Urinary bladder (tissue), 2 donors: ENCODE data around the gene DEPDC7. TPM values are rescaled to one million over a fixed set of nuclear protein-coding genes. Genes with fewer than 3 reads are reported as not detected.

Experiments used
- polyA plus RNA-seq: library from polyadenylated mRNA; stranded (reverse); fragments of 200-250 nt; gene quantifications from one replicate; pipeline ENCODE4 v1.2.3, GENCODE V29; 2013
- small RNA-seq: library from RNA; depleted of rRNA; stranded (forward); fragments of <200 nt; gene quantifications from one replicate; pipeline ENCODE3, GENCODE V24; 2014
- total RNA-seq: library from RNA; depleted of rRNA; stranded (reverse); fragments of >200 nt; gene quantifications from one replicate; pipeline ENCODE4 v1.2.3, GENCODE V29; 2014
- donor health status: healthy.

The DEPDC7 gene
- total and polyA plus RNA-seq, 2 donors: 1.3 to 10.5 TPM

Small RNA genes within 50 kb of the gene (small RNA-seq; reads per million reads assigned to genes)
- not detected for gene RF00019

Other genes with a start within 250 kb of the DEPDC7 start
- 0.05 TPM for gene CCDC73, start 221.2 kb upstream of the DEPDC7 start, total RNA-seq
- gene CCDC73, start 221.2 kb upstream of the DEPDC7 start, polyA plus RNA-seq: not detected
- gene PRRG4, start 186.0 kb upstream of the DEPDC7 start, total RNA-seq: 5.1 TPM
- 2.1 TPM for gene PRRG4, start 186.0 kb upstream of the DEPDC7 start, polyA plus RNA-seq
- gene QSER1, start 123.1 kb upstream of the DEPDC7 start, total RNA-seq: 78.0 TPM
- gene QSER1, start 123.1 kb upstream of the DEPDC7 start, polyA plus RNA-seq: 6.1 TPM
- gene TCP11L1, start 23.7 kb downstream of the DEPDC7 start, total RNA-seq: 22.7 TPM
- 9.2 TPM for gene TCP11L1, start 23.7 kb downstream of the DEPDC7 start, polyA plus RNA-seq
- gene CSTF3, start 145.6 kb downstream of the DEPDC7 start, total RNA-seq: 44.0 TPM
- gene CSTF3, start 145.6 kb downstream of the DEPDC7 start, polyA plus RNA-seq: 15.6 TPM
- 242 TPM for gene HIPK3, start 241.5 kb downstream of the DEPDC7 start, total RNA-seq
- 44.0 TPM for gene HIPK3, start 241.5 kb downstream of the DEPDC7 start, polyA plus RNA-seq